Endothelial cell of umbilical vein (primary cell): Measurements from ENCODE around the gene MAGIX. TPM values are rescaled to one million over a fixed set of nuclear protein-coding genes. Genes with fewer than 3 reads are reported as not detected.
A peak's percentile ranks its signal among the peaks of the same experiment; 100 is the strongest.

ENCODE experiments used
- BruUV-seq: library from RNA; stranded (reverse); fragments of 400-500 nt; replicated peaks from 2 replicates; lab custom pipeline; 2021; lab: Mats Ljungman, UMichigan
- CTCF ChIA-PET: fragments of 300-600, 350-600 bp; sonication (Branson Sonifier 250); formaldehyde crosslinking; loops from one replicate; lab custom pipeline; 2021; ENCODE audit warnings: antibody characterized with exemption, inconsistent platforms; lab: Charles Lee
- POLR2A ChIA-PET: fragments of 300-600, 350-600 bp; sonication (Branson Sonifier 250); formaldehyde crosslinking; loops from one replicate; lab custom pipeline; 2021; ENCODE audit warnings: antibody characterized with exemption, inconsistent platforms; lab: Charles Lee
- DNase-seq: peaks from one replicate; pipeline ENCODE4 v3.0.0-alpha.2; 2011; ENCODE audit warnings: low read depth, low spot score
- FAIRE-seq: peaks from 2 replicates; lab custom pipeline; 2011; peaks lifted over from hg19 to GRCh38; lab: Jason Lieb, UNC
- H2AFZ ChIP-seq: 2 replicates; pipeline ENCODE4 v1.6.0; 2012; ENCODE audit warnings: low read depth, low read length, control low read depth, inconsistent platforms
- H3K27ac ChIP-seq: 2 replicates; pipeline ENCODE4 v1.5.1; 2011; ENCODE audit warnings: low read depth, mild to moderate bottlenecking, control low read depth, low read length, moderate library complexity; ENCODE audit not compliant: insufficient read depth
- H3K27me3 ChIP-seq, 2 experiments: 2 replicates each; pipeline versions ENCODE4 v1.6.0 to v1.6.1; 2011; ENCODE audit warnings: low read length in 2 of 2, mixed read lengths in 1 of 2; ENCODE audit not compliant: control insufficient read depth in 2 of 2, insufficient read depth in 2 of 2
- H3K36me3 ChIP-seq, 2 experiments: 2 replicates in 1 of 2; 3 replicates in 1 of 2; pipeline ENCODE4 v1.5.1; 2011; ENCODE audit warnings: low read length in 2 of 2, mild to moderate bottlenecking in 1 of 2, moderate library complexity in 1 of 2; ENCODE audit not compliant: control insufficient read depth in 2 of 2, insufficient read depth in 2 of 2; ENCODE audit errors: extremely low read depth in 1 of 2
- H3K4me1 ChIP-seq: 3 replicates; pipeline ENCODE4 v1.5.1; 2011; ENCODE audit warnings: mild to moderate bottlenecking, low read length; ENCODE audit not compliant: control insufficient read depth, insufficient read depth; ENCODE audit errors: extremely low read depth
- H3K4me2 ChIP-seq: 2 replicates; pipeline ENCODE4 v1.6.1; 2011; ENCODE audit warnings: low read length, control low read depth, mixed read lengths; ENCODE audit not compliant: insufficient read depth
- H3K4me3 ChIP-seq, 3 experiments: fragments of 200-600 bp in 1 of 3; sonication (generic), shearing (Covaris generic) in 1 of 3; replicated peaks in 1 of 3; 2 replicates each; pipeline ENCODE4 v1.5.1; 2011 to 2016; ENCODE audit warnings: control low read depth in 3 of 3, low read length in 3 of 3, mild to moderate bottlenecking in 2 of 3, inconsistent platforms in 1 of 3, low read depth in 1 of 3, moderate library complexity in 1 of 3; ENCODE audit not compliant: insufficient read depth in 1 of 3
- H3K79me2 ChIP-seq: 2 replicates; pipeline ENCODE4 v1.6.0; 2012; ENCODE audit warnings: low read length, inconsistent platforms; ENCODE audit not compliant: control insufficient read depth, insufficient read depth
- H3K9ac ChIP-seq: replicated peaks from 2 replicates; pipeline ENCODE3; 2011; ENCODE audit warnings: low read length, control low read depth; ENCODE audit not compliant: insufficient read depth; ENCODE audit errors: extremely low read depth
- H3K9me1 ChIP-seq: replicated peaks from 3 replicates; pipeline ENCODE4 v1.6.0; 2011; ENCODE audit warnings: mild to moderate bottlenecking, low read length; ENCODE audit not compliant: control insufficient read depth, insufficient read depth; ENCODE audit errors: extremely low read depth
- H3K9me3 ChIP-seq: replicated peaks from 2 replicates; pipeline ENCODE4 v1.5.1; 2012; ENCODE audit warnings: low read length, inconsistent platforms; ENCODE audit not compliant: control insufficient read depth, insufficient read depth
- H4K20me1 ChIP-seq: replicated peaks from 2 replicates; pipeline ENCODE3; 2011; ENCODE audit warnings: mild to moderate bottlenecking, low read length; ENCODE audit not compliant: control insufficient read depth, insufficient read depth; ENCODE audit errors: extremely low read depth
- EZH2 ChIP-seq: IDR thresholded peaks from 2 replicates; pipeline ENCODE4 v1.6.1; 2012; ENCODE audit warnings: borderline replicate concordance, low read depth, mild to moderate bottlenecking, moderate library complexity, low read length, inconsistent platforms; ENCODE audit not compliant: severe bottlenecking
- FOS ChIP-seq: IDR thresholded peaks from 2 replicates; pipeline ENCODE4 v1.6.1; 2011; ENCODE audit warnings: mild to moderate bottlenecking, low read length, moderate library complexity, borderline replicate concordance; ENCODE audit not compliant: insufficient read depth
- GATA2 ChIP-seq: IDR thresholded peaks from 2 replicates; pipeline ENCODE4 v1.7.0; 2011; ENCODE audit warnings: low read depth, mild to moderate bottlenecking, moderate library complexity, mixed read lengths, low read length; ENCODE audit not compliant: insufficient read length, insufficient read depth
- JUN ChIP-seq: IDR thresholded peaks from 2 replicates; pipeline ENCODE4 v1.6.1; 2011; ENCODE audit warnings: borderline replicate concordance, low read depth; ENCODE audit not compliant: insufficient read length, insufficient read depth
- MYC ChIP-seq: IDR thresholded peaks from one replicate; pipeline ENCODE4 v1.6.1; 2011; ENCODE audit warnings: mild to moderate bottlenecking, low read depth, low read length
- POLR2A ChIP-seq: IDR thresholded peaks from 2 replicates; pipeline ENCODE4 v1.6.1; 2012; ENCODE audit warnings: low read depth, mild to moderate bottlenecking, control low read depth, low read length
- POLR2AphosphoS5 ChIP-seq: IDR thresholded peaks from 2 replicates; pipeline ENCODE4 v1.6.1; 2012; ENCODE audit warnings: low read depth, mild to moderate bottlenecking, control low read depth, low read length, moderate library complexity; ENCODE audit not compliant: insufficient read depth
- dilution Hi-C: fragments of 300-500 bp; cut with MboI; formaldehyde crosslinking; loops from one replicate; pipeline ENCODE4 v1.15.0; 2019; ENCODE audit warnings: low sequenced_read_pairs; ENCODE audit not compliant: extremely low pct_ligation_motif_present
- intact Hi-C: fragments of 100-400 bp; cut with micrococcal nuclease; formaldehyde crosslinking; loops from one replicate; pipeline ENCODE4 v1.10.0; 2022
- polyA plus RNA-seq, 4 experiments: library from polyadenylated mRNA; depleted of rRNA in 3 of 4; stranded (reverse) in 3 of 4; unstranded in 1 of 4; fragments of >200 nt; gene quantifications; 2 replicates each; pipeline versions ENCODE4 v1.2.1 to v1.2.3, GENCODE V29; 2011 to 2012; ENCODE audit warnings: missing spikeins in 1 of 4
- total RNA-seq: library from RNA; stranded (reverse); gene quantifications from 2 replicates; pipeline ENCODE4 v1.2.3, GENCODE V29; 2021
- TF ChIP-seq, protein P1 (sequence below), 2 donors: IDR thresholded peaks; 1 replicate in 1 of 2; 2 replicates in 1 of 2; pipeline ENCODE4 v1.5.1; 2011; ENCODE audit warnings: low read length in 2 of 2, mild to moderate bottlenecking in 2 of 2, moderate library complexity in 2 of 2, control low read depth in 1 of 2, inconsistent platforms in 1 of 2, low read depth in 1 of 2; ENCODE audit not compliant: insufficient read depth in 1 of 2; ENCODE audit errors: extremely low read depth in 1 of 2
- TF ChIP-seq, protein P2 (sequence below): IDR thresholded peaks from 2 replicates; pipeline ENCODE4 v1.6.1; 2011; ENCODE audit not compliant: insufficient read depth, insufficient read length

MAGIX gene
- total and polyA plus RNA-seq, 2 donors (not counting 3 experiments of a cell fraction or from before 2014, with no cell fraction given), result 0.77 to 0.88 TPM

DNA sequence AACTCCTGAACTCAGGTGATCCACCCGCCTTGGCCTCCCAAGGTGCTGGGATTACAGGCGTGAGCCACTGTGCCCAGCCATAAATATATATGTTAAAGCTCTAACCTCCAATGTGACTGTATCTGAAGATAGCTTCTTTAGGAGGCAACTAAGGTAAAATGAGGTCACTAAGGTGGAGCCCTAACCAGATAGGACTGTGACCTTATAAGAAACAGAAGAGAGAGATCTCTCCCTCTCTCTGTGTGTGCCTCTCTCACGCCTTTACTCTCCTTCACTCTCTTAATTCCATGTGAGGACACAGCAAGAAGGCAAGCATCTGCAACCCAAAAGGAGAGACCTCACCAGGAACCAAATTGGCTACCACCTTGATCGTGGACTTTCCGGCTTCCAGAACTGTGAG is 926 bp upstream of the MAGIX start:
- Histone ChIP-seq H3K79me2 (no peaks in the 10 kb centered on the region), H3K4me3 (no peak overlapping the region), H2AFZ (no peak overlapping the region), H3K4me2 (no peak overlapping the region), H3K9me3 (no peaks in the 10 kb centered on the region), H3K9me1 (no peaks in the 10 kb centered on the region), H4K20me1 (no peaks in the 10 kb centered on the region), H3K4me1 (peaks cover 7% of the 10 kb centered on the region), H3K9ac (no peak overlapping the region), H3K36me3 (no peaks in the 10 kb centered on the region), H3K27me3 (no peaks in the 10 kb centered on the region), H3K27ac (no peak overlapping the region)
- CTCF ChIA-PET, result interaction anchor here (1.1 kb wide), 1 partner anchor 19 kb away, joined by 6 read pairs; no protein-coding TSS in a partner anchor
- DNase-seq, result no peak
- TF ChIP-seq, protein P1, sequence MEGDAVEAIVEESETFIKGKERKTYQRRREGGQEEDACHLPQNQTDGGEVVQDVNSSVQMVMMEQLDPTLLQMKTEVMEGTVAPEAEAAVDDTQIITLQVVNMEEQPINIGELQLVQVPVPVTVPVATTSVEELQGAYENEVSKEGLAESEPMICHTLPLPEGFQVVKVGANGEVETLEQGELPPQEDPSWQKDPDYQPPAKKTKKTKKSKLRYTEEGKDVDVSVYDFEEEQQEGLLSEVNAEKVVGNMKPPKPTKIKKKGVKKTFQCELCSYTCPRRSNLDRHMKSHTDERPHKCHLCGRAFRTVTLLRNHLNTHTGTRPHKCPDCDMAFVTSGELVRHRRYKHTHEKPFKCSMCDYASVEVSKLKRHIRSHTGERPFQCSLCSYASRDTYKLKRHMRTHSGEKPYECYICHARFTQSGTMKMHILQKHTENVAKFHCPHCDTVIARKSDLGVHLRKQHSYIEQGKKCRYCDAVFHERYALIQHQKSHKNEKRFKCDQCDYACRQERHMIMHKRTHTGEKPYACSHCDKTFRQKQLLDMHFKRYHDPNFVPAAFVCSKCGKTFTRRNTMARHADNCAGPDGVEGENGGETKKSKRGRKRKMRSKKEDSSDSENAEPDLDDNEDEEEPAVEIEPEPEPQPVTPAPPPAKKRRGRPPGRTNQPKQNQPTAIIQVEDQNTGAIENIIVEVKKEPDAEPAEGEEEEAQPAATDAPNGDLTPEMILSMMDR (IDR thresholded peaks at IDR 0.05; ENCODE audit: extremely low read depth in 1 of 2, insufficient read depth in 1 of 2, low read depth in 1 of 2, low read length in 2 of 2), result no peak
- no peak for TF ChIP-seq EZH2
- no peak for TF ChIP-seq GATA2
- no peak for TF ChIP-seq JUN
- no peak for TF ChIP-seq POLR2A
- no peak for TF ChIP-seq MYC
- TF ChIP-seq POLR2AphosphoS5, result no peak
- TF ChIP-seq, protein P2, sequence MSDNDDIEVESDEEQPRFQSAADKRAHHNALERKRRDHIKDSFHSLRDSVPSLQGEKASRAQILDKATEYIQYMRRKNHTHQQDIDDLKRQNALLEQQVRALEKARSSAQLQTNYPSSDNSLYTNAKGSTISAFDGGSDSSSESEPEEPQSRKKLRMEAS, result no peak
- TF ChIP-seq FOS, result no peak
- intact Hi-C loops, result loop anchor here (5.0 kb wide), 1 partner anchor 119 kb away; the partner anchor contains the start of gene TFE3
- POLR2A ChIA-PET, result no interaction called here
- peak; percentile 15 for FAIRE-seq
- dilution Hi-C loops, result no loop called here
- BruUV-seq, result no TSS peak
